Keratinocyte (primary cell): ENCODE results near the gene CTDSP1.

Experiments used
- CTCF ChIP-seq, 3 experiments: IDR thresholded peaks in 1 of 3; conservative IDR thresholded peaks in 1 of 3; optimal IDR thresholded peaks in 1 of 3; 2 replicates in 2 of 3; 3 replicates in 1 of 3; pipeline versions ENCODE3 to v1.5.1; 2011; ENCODE audit warnings: low read length in 3 of 3, mild to moderate bottlenecking in 3 of 3, moderate library complexity in 2 of 3, control low read depth in 1 of 3, inconsistent platforms in 1 of 3; ENCODE audit not compliant: insufficient read depth in 2 of 3; ENCODE audit errors: extremely low read depth in 1 of 3
- EZH2 ChIP-seq: IDR thresholded peaks from one replicate; pipeline ENCODE4 v1.6.1; 2012; ENCODE audit warnings: inconsistent platforms, mild to moderate bottlenecking, low read length, moderate library complexity

GRCh38 chr2:218436992-218437391, 37.3 kb downstream of the CTDSP1 start:
- TF ChIP-seq CTCF (optimal IDR thresholded peaks at IDR 0.05 in 1 of 3, IDR thresholded peaks at IDR 0.05 in 1 of 3, conservative IDR thresholded peaks at IDR 0.05 in 1 of 3; ENCODE audit: extremely low read depth in 1 of 3, insufficient read depth in 2 of 3, low read length in 3 of 3), result no peak
- TF ChIP-seq EZH2, result no peak
